Measurements from ENCODE around the gene COASY.
"Not testable (repeated sequence)": the region's sequence is repeated elsewhere in the genome, so short reads cannot be mapped to it uniquely, and the experiment has no call there.

The COASY gene

GRCh38 chr17:42538482-42538881, 23.5 kb upstream of the COASY start:
- no peak for TF ChIP-seq CTCF (IDR thresholded peaks at IDR 0.05)
- Histone ChIP-seq H3K27ac (no peak overlapping the region), H3K4me3 (no peak overlapping the region)

GRCh38 chr17:42540558-42540957, 21.4 kb upstream of the COASY start:
- not testable (repeated sequence) for H3K4me3 ChIP-seq; DNase-seq (ENCODE audit: low spot score); H3K27ac ChIP-seq

More at GRCh38 chr17:42538482-42538881, 23.5 kb upstream of the COASY start:
- DNase-seq (ENCODE audit: low spot score) = no peak

- no peak for DNase-seq (ENCODE audit: low spot score)
- Histone ChIP-seq H3K27ac (no peak overlapping the region), H3K4me3 (no peak overlapping the region)
- TF ChIP-seq CTCF (IDR thresholded peaks at IDR 0.05) = no peak
Observed at GRCh38 chr17:42541041-42541833, 20.7 kb upstream of the COASY start.

GRCh38 chr17:42543190-42544079, 18.5 kb upstream of the COASY start:
- no peak overlapping the region for H3K4me3 ChIP-seq
- DNase-seq (ENCODE audit: low spot score) = no peak

GRCh38 chr17:42544874-42545283, 17.1 kb upstream of the COASY start:
- DNase-seq (ENCODE audit: low spot score) = no peak
- no peak for TF ChIP-seq CTCF (IDR thresholded peaks at IDR 0.05)
- no peak overlapping the region for H3K27ac ChIP-seq
- H3K4me3 ChIP-seq = no peak overlapping the region

More at GRCh38 chr17:42543190-42544079, 18.5 kb upstream of the COASY start:
- H3K27ac ChIP-seq = no peak overlapping the region
- TF ChIP-seq CTCF (IDR thresholded peaks at IDR 0.05) = no peak

- H3K27ac ChIP-seq; DNase-seq (ENCODE audit: low spot score); H3K4me3 ChIP-seq: not testable (repeated sequence)
Observed at GRCh38 chr17:42545755-42546505, 16.0 kb upstream of the COASY start.

- H3K27ac ChIP-seq = no peak overlapping the region
- DNase-seq (ENCODE audit: low spot score) = no peak
- no peak for TF ChIP-seq CTCF (IDR thresholded peaks at IDR 0.05)
- no peak overlapping the region for H3K4me3 ChIP-seq
Observed at GRCh38 chr17:42547001-42547461, 14.9 kb upstream of the COASY start.
